OCI-LY3 (cell line): ENCODE results near the gene TM4SF5.

ENCODE experiments used
- H2AFZ ChIP-seq: fragments of 200-600, 300-600 bp; shearing (Covaris generic); 2 replicates; pipeline ENCODE4 v1.6.0; 2014; ENCODE audit warnings: antibody characterized with exemption, low read depth, low read length
- H3K27ac ChIP-seq: fragments of 200-600, 300-600 bp; sonication (generic); 2 replicates; pipeline ENCODE4 v1.5.1; 2014; ENCODE audit warnings: mild to moderate bottlenecking, low read length, moderate library complexity, mixed read lengths
- H3K27me3 ChIP-seq: fragments of 200-600, 300-600 bp; sonication (generic); 2 replicates; pipeline ENCODE4 v1.6.1; 2014; ENCODE audit warnings: low read depth, low read length, mixed read lengths
- H3K36me3 ChIP-seq: fragments of 200-600, 300-600 bp; sonication (generic); replicated peaks from 2 replicates; pipeline ENCODE3; 2014; ENCODE audit warnings: low read depth, low read length, mixed read lengths
- H3K4me1 ChIP-seq: fragments of 300-600, 200-600 bp; sonication (generic); 2 replicates; pipeline ENCODE4 v1.6.1; 2014; ENCODE audit warnings: low read length, mixed read lengths
- H3K4me2 ChIP-seq: fragments of 200-600, 300-600 bp; sonication (generic); 2 replicates; pipeline ENCODE4 v1.6.1; 2014; ENCODE audit warnings: low read length, mixed read lengths
- H3K4me3 ChIP-seq: fragments of 300-600, 200-600 bp; sonication (generic); 2 replicates; pipeline ENCODE4 v1.5.1; 2014; ENCODE audit warnings: antibody characterized with exemption, mild to moderate bottlenecking, low read length, moderate library complexity
- H3K79me2 ChIP-seq: fragments of 300-600, 200-600 bp; shearing (Covaris generic); 2 replicates; pipeline ENCODE4 v1.6.1; 2014; ENCODE audit warnings: mild to moderate bottlenecking, low read length, mixed read lengths
- H3K9ac ChIP-seq: fragments of 300-600, 200-600 bp; shearing (Covaris generic); 2 replicates; pipeline ENCODE4 v1.6.0; 2014; ENCODE audit warnings: mild to moderate bottlenecking, low read length, moderate library complexity
- H3K9me3 ChIP-seq: fragments of 200-600, 300-600 bp; shearing (Covaris generic); 2 replicates; pipeline ENCODE4 v1.6.1; 2014; ENCODE audit warnings: low read length, mixed read lengths; ENCODE audit not compliant: insufficient read depth
- H4K20me1 ChIP-seq: fragments of 200-600, 300-600 bp; sonication (generic); 2 replicates; pipeline ENCODE4 v1.6.1; 2016; ENCODE audit warnings: low read length, mixed read lengths; ENCODE audit not compliant: insufficient read depth
- EZH2phosphoT487 ChIP-seq: fragments of 200-600 bp; shearing (Covaris generic); IDR thresholded peaks from 2 replicates; pipeline ENCODE4 v1.6.1; 2018; ENCODE audit warnings: antibody characterized with exemption, mixed run types, low read depth
- TF ChIP-seq, protein P1 (sequence below): fragments of 200-600, 300-600 bp; sonication (generic); IDR thresholded peaks from 2 replicates; pipeline ENCODE4 v1.5.1; 2014; ENCODE audit warnings: antibody characterized with exemption, low read length, low read depth

The TM4SF5 gene

DNA sequence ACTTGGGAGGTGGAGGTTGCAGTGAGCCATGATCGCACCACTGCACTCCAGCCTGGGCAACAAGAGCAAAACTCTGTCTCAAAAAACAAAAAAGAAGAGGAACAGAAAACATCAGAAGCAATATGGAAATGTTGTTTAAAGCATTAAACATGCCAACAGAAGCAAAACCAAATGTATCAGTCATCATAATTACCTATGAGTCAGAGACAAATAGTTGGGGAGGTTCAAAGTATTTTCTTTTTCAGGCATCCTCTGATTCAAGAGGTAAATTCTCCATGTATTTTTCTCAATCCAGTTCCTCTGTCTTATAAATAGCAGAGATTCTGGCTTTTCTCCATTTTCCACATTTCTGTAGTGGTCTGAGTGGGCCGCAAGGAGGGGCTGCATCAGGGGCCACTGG, 2.1 kb upstream of the TM4SF5 start:
- Histone ChIP-seq H3K9ac (no peak overlapping the region), H3K27ac (no peak overlapping the region), H2AFZ (no peak overlapping the region), H3K79me2 (no peaks in the 10 kb centered on the region), H4K20me1 (no peaks in the 10 kb centered on the region), H3K36me3 (no peaks in the 10 kb centered on the region), H3K4me2 (no peak overlapping the region), H3K9me3 (no peaks in the 10 kb centered on the region), H3K4me3 (no peak overlapping the region), H3K4me1 (no peaks in the 10 kb centered on the region), H3K27me3 (no peaks in the 10 kb centered on the region)
- no peak for TF ChIP-seq EZH2phosphoT487

- Histone ChIP-seq H3K27ac (no peak overlapping the region), H3K4me2 (no peak overlapping the region), H3K9me3 (no peaks in the 10 kb centered on the region), H3K4me3 (no peak overlapping the region), H2AFZ (no peak overlapping the region), H4K20me1 (no peaks in the 10 kb centered on the region), H3K4me1 (no peaks in the 10 kb centered on the region), H3K36me3 (no peaks in the 10 kb centered on the region), H3K79me2 (no peaks in the 10 kb centered on the region), H3K9ac (no peak overlapping the region), H3K27me3 (no peaks in the 10 kb centered on the region)
- TF ChIP-seq, protein P1, sequence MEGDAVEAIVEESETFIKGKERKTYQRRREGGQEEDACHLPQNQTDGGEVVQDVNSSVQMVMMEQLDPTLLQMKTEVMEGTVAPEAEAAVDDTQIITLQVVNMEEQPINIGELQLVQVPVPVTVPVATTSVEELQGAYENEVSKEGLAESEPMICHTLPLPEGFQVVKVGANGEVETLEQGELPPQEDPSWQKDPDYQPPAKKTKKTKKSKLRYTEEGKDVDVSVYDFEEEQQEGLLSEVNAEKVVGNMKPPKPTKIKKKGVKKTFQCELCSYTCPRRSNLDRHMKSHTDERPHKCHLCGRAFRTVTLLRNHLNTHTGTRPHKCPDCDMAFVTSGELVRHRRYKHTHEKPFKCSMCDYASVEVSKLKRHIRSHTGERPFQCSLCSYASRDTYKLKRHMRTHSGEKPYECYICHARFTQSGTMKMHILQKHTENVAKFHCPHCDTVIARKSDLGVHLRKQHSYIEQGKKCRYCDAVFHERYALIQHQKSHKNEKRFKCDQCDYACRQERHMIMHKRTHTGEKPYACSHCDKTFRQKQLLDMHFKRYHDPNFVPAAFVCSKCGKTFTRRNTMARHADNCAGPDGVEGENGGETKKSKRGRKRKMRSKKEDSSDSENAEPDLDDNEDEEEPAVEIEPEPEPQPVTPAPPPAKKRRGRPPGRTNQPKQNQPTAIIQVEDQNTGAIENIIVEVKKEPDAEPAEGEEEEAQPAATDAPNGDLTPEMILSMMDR: no peak
- no peak for TF ChIP-seq EZH2phosphoT487
Measured at GRCh38 chr17:4772235-4772613, 538 bp downstream of the TM4SF5 start.

GRCh38 chr17:4777969-4778760, 6.5 kb downstream of the TM4SF5 start:
- no peaks in the 10 kb centered on the region for H3K4me1 ChIP-seq
- H3K9me3 ChIP-seq: no peaks in the 10 kb centered on the region
- no peak overlapping the region for H3K4me3 ChIP-seq
- no peak overlapping the region for H3K4me2 ChIP-seq
- H3K36me3 ChIP-seq: no peaks in the 10 kb centered on the region
- no peaks in the 10 kb centered on the region for H3K79me2 ChIP-seq
- no peak overlapping the region for H3K27ac ChIP-seq
- H2AFZ ChIP-seq: no peak overlapping the region
- no peaks in the 10 kb centered on the region for H3K27me3 ChIP-seq
- TF ChIP-seq, protein P1: no peak
- no peak for TF ChIP-seq EZH2phosphoT487
- no peak overlapping the region for H3K9ac ChIP-seq
- H4K20me1 ChIP-seq: no peaks in the 10 kb centered on the region

DNA sequence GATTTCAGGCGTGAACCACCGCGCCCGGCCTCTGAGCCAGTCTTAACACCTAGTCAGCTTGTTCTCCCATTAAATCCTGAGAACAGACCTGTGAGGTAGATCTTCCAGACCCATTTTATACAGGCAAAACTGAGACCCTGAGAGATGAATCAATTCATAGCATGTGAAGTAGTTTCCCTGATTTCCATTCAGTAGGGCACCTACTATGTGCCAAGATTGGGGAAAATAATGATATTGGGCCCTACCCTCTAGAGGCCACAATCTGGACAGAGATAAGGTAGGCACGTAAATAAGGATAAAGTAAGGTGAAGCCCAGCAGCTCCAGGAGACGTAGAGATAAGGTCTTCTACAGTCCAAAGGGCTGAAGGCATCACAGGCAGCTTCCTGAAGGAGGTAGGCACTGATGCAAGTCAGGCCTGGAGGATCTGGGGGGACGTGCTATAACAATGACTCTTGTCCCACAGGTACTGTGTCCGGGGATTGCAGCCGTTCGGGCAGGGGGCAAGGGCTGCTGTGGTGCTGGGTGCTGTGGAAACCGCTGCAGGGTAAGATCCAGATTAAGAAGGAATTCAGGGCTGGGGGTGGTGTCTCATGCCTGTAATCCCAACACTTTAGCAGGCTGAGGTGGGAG, 8.8 kb downstream of the TM4SF5 start:
- Histone ChIP-seq H2AFZ (no peak overlapping the region), H3K4me2 (no peak overlapping the region), H3K9me3 (no peaks in the 10 kb centered on the region), H3K9ac (no peak overlapping the region), H3K4me3 (no peak overlapping the region), H3K27ac (no peak overlapping the region), H3K4me1 (no peaks in the 10 kb centered on the region), H3K27me3 (no peaks in the 10 kb centered on the region), H3K79me2 (no peaks in the 10 kb centered on the region), H3K36me3 (no peaks in the 10 kb centered on the region), H4K20me1 (no peaks in the 10 kb centered on the region)
- TF ChIP-seq, protein P1: no peak
- no peak for TF ChIP-seq EZH2phosphoT487
